Parathyroid adenoma (tissue), 2 donors: ENCODE measurements around the gene ZFP42.

Experiments used
- H2AFZ ChIP-seq: fragments of 300-600 bp; sonication (generic); one replicate; pipeline ENCODE4 v1.7.0; 2017; ENCODE audit warnings: antibody characterized with exemption, mild to moderate bottlenecking
- H3K27ac ChIP-seq: fragments of 300-600 bp; sonication (generic); one replicate; pipeline ENCODE4 v1.7.0; 2017
- H3K27me3 ChIP-seq: fragments of 300-600 bp; sonication (generic); one replicate; pipeline ENCODE4 v1.7.0; 2017; ENCODE audit warnings: low read length; ENCODE audit not compliant: control insufficient read depth, insufficient read depth
- H3K36me3 ChIP-seq: fragments of 300-600 bp; sonication (generic); one replicate; pipeline ENCODE4 v1.7.0; 2017; ENCODE audit warnings: low read length; ENCODE audit not compliant: control insufficient read depth, insufficient read depth
- H3K4me1 ChIP-seq: fragments of 300-600 bp; sonication (generic); one replicate; pipeline ENCODE4 v1.7.0; 2017; ENCODE audit warnings: control low read depth
- H3K4me2 ChIP-seq: fragments of 300-600 bp; sonication (generic); one replicate; pipeline ENCODE4 v1.7.0; 2017; ENCODE audit warnings: low read length
- H3K4me3 ChIP-seq: fragments of 300-600 bp; sonication (generic); one replicate; pipeline ENCODE4 v1.7.0; 2017; ENCODE audit warnings: low read depth, low read length
- H3K79me2 ChIP-seq: fragments of 300-600 bp; sonication (generic); one replicate; pipeline ENCODE4 v1.7.0; 2017; ENCODE audit warnings: control low read depth
- H3K9ac ChIP-seq: fragments of 300-600 bp; sonication (generic); one replicate; pipeline ENCODE4 v1.7.0; 2017; ENCODE audit warnings: mild to moderate bottlenecking
- H3K9me3 ChIP-seq: fragments of 300-600 bp; sonication (generic); one replicate; pipeline ENCODE4 v1.7.0; 2017; ENCODE audit warnings: low read length; ENCODE audit not compliant: control insufficient read depth
- TF ChIP-seq, protein P1 (sequence below): fragments of 300-600 bp; sonication (generic); IDR thresholded peaks from one replicate; pipeline ENCODE4 v1.7.0; 2017; ENCODE audit warnings: antibody characterized with exemption, mild to moderate bottlenecking
- donor health status: primary hyperparathyroidism.

ZFP42 gene

DNA sequence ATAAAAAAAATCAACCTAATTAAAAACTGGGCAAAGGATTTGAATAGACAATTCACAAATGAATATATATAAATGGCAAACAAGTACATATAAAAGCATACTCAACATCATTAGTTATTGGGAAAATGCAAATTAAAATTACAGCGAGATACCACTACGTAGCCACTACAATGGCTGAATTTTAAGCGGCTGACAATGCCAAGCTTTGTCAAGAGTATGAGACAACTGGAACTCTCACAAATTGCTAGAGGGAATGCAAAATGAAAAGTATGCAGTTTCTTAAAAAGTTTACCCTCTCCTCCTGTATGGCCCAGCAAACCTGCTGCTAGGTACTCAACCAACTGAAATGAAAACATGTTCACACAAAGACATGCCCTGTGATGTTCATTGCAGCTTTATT is 34.8 kb downstream of the ZFP42 start:
- Histone ChIP-seq H3K9me3 (no peaks in the 10 kb centered on the region), H3K4me3 (no peak overlapping the region), H3K9ac (no peak overlapping the region), H2AFZ (no peak overlapping the region), H3K4me2 (no peak overlapping the region), H3K27me3 (no peaks in the 10 kb centered on the region), H3K4me1 (no peaks in the 10 kb centered on the region), H3K79me2 (no peaks in the 10 kb centered on the region), H3K36me3 (no peaks in the 10 kb centered on the region), H3K27ac (no peak overlapping the region)
- TF ChIP-seq, protein P1, sequence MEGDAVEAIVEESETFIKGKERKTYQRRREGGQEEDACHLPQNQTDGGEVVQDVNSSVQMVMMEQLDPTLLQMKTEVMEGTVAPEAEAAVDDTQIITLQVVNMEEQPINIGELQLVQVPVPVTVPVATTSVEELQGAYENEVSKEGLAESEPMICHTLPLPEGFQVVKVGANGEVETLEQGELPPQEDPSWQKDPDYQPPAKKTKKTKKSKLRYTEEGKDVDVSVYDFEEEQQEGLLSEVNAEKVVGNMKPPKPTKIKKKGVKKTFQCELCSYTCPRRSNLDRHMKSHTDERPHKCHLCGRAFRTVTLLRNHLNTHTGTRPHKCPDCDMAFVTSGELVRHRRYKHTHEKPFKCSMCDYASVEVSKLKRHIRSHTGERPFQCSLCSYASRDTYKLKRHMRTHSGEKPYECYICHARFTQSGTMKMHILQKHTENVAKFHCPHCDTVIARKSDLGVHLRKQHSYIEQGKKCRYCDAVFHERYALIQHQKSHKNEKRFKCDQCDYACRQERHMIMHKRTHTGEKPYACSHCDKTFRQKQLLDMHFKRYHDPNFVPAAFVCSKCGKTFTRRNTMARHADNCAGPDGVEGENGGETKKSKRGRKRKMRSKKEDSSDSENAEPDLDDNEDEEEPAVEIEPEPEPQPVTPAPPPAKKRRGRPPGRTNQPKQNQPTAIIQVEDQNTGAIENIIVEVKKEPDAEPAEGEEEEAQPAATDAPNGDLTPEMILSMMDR: no peak

DNA sequence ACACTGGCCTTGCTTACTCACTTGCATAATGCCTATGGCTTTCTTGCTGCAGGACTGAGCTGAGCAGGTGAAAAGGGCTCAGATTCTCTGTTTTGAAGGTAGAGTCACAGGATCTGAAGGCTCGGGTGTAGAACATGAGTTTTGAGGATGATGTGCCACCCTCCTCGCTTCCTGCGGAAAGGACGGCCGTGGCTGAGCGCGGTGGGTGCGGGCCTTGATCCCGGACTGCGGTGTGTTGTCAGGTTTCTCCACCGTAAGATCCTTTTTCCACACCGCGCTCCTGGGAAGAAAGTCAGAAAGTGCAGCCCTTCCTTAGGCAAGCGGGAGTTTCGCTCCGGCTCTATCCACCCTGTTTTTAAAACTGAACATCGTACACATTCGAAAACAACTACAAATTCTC is 36.2 kb downstream of the ZFP42 start:
- no peak overlapping the region for H3K4me2 ChIP-seq
- H3K9ac ChIP-seq: no peak overlapping the region
- H3K27ac ChIP-seq: no peak overlapping the region
- H3K4me1 ChIP-seq: no peaks in the 10 kb centered on the region
- H3K9me3 ChIP-seq: no peaks in the 10 kb centered on the region
- H3K36me3 ChIP-seq: no peaks in the 10 kb centered on the region
- no peak overlapping the region for H2AFZ ChIP-seq
- no peaks in the 10 kb centered on the region for H3K79me2 ChIP-seq
- H3K27me3 ChIP-seq: no peaks in the 10 kb centered on the region
- TF ChIP-seq, protein P1: no peak
- no peak overlapping the region for H3K4me3 ChIP-seq

DNA sequence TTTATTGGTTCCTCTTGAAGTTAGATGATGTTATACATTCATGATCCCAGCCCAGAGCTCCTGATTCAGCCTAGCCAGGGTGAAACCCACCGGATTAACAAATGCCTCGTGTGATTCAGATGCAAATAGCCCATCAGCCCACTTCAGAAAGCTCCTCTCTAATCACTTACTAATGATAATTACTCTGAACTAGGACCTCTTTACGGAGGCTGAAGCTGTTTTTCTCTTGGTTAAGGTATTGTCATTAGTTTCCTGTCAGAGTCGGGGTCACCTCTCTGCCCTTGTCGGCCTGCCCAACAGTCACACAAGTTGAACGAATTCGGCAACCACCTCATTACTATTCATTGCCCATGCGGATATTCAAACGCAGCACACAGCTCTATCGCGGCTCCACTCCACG is 36.6 kb downstream of the ZFP42 start:
- Histone ChIP-seq H2AFZ (no peak overlapping the region), H3K9ac (no peak overlapping the region), H3K4me3 (no peak overlapping the region), H3K4me1 (no peaks in the 10 kb centered on the region), H3K27ac (no peak overlapping the region), H3K27me3 (no peaks in the 10 kb centered on the region), H3K36me3 (no peaks in the 10 kb centered on the region), H3K79me2 (no peaks in the 10 kb centered on the region), H3K9me3 (no peaks in the 10 kb centered on the region), H3K4me2 (no peak overlapping the region)
- TF ChIP-seq, protein P1: no peak

DNA sequence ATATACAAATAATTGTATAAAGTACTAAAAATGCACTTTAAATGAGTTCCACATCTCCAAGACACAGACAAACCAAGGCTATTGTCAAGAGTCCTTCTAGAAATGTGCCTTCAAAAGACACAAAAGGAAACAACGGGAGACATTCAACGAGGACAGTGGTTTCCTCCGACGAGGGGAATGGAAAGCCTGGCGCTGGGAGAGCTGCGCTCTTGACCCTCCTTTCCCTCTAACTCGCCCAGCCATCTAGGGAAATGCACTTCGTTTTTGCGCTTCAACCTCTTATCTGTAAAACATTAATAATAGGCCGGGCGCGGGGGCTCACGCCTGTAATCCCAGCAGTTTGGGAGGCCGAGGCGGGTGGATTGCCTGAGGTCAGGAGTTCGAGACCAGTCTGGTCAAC is 37.0 kb downstream of the ZFP42 start:
- Histone ChIP-seq H3K27me3 (no peaks in the 10 kb centered on the region), H3K27ac (no peak overlapping the region), H3K4me1 (no peaks in the 10 kb centered on the region), H2AFZ (no peak overlapping the region), H3K4me2 (no peak overlapping the region), H3K79me2 (no peaks in the 10 kb centered on the region), H3K9me3 (no peaks in the 10 kb centered on the region), H3K36me3 (no peaks in the 10 kb centered on the region), H3K9ac (no peak overlapping the region), H3K4me3 (no peak overlapping the region)
- TF ChIP-seq, protein P1: no peak

DNA sequence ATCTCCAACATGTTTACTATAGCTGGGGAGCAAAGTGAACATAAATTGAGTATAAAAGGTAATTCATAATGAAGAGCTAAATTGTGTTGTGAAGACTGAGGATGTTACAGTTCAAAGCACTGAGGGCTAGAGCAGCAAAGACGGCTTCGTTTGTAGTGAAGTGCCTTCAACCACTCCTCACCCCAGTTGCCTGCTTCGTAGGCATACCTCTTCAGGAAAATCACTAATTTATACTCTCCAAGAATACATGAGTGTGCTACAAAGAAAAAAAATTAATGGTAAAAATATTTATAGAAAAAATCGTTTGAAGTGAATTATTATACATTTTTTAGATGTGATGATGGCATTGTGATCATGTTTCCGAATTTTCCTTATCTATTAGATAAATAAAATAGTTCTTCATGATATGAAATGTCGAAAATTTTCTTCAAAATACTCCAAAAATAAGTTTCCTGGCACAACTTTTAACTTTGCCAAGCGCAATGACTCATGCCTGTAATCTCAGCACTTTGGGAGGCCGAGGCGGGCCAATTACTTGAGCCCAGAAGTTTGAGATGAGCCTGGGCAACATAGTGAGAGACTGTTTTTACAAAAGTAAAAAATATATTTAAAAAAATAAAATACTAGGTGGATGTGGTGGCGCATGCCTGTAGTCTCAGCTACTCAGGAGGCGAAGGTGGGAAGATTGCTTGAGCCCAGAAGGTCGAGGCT is 41.6 kb downstream of the ZFP42 start:
- no peaks in the 10 kb centered on the region for H3K79me2 ChIP-seq

More for the DNA sequence above, 41.6 kb downstream of the ZFP42 start:
- H3K9ac ChIP-seq: no peak overlapping the region
- no peaks in the 10 kb centered on the region for H3K27me3 ChIP-seq
- no peak overlapping the region for H2AFZ ChIP-seq
- H3K4me1 ChIP-seq: no peaks in the 10 kb centered on the region
- H3K27ac ChIP-seq: no peak overlapping the region
- TF ChIP-seq, protein P1: no peak
- H3K4me3 ChIP-seq: no peak overlapping the region
- no peak overlapping the region for H3K4me2 ChIP-seq
- no peaks in the 10 kb centered on the region for H3K9me3 ChIP-seq
- H3K36me3 ChIP-seq: no peaks in the 10 kb centered on the region
